GM19468 (cell line): ENCODE data around the gene ROR2.
"Not testable (repeated sequence)": the region's sequence is repeated elsewhere in the genome, so short reads cannot be mapped to it uniquely, and the experiment has no call there.

Experiments
- ATAC-seq: cut with Tn5 transposase; IDR thresholded peaks from one replicate; pipeline ENCODE4 v1.9.1; 2021; ENCODE audit warnings: mild to moderate bottlenecking, moderate library complexity, moderate number of reproducible peaks; ENCODE audit not compliant: unreplicated experiment; ENCODE audit errors: extremely low read depth

ROR2 gene

GRCh38 chr9:91664663-91665062, 285.4 kb downstream of the ROR2 start:
- ATAC-seq, result no peak

GRCh38 chr9:91663858-91664257, 286.2 kb downstream of the ROR2 start:
- no peak for ATAC-seq

- no peak for ATAC-seq
Observed at GRCh38 chr9:91661451-91661850, 288.6 kb downstream of the ROR2 start.

GRCh38 chr9:91660521-91660920, 289.5 kb downstream of the ROR2 start:
- ATAC-seq, result no peak

GRCh38 chr9:91659529-91660495, 290.2 kb downstream of the ROR2 start:
- ATAC-seq, result no peak

- ATAC-seq, result no peak
Observed at GRCh38 chr9:91658513-91659105, 291.4 kb downstream of the ROR2 start.

GRCh38 chr9:91657501-91657900, 292.5 kb downstream of the ROR2 start:
- no peak for ATAC-seq

GRCh38 chr9:91655658-91656057, 294.4 kb downstream of the ROR2 start:
- ATAC-seq, result no peak

- ATAC-seq, result no peak
Observed at GRCh38 chr9:91655215-91655614, 294.8 kb downstream of the ROR2 start.

GRCh38 chr9:91654527-91654926, 295.5 kb downstream of the ROR2 start:
- no peak for ATAC-seq

- no peak for ATAC-seq
Observed at GRCh38 chr9:91647371-91647770, 302.7 kb downstream of the ROR2 start.

- ATAC-seq, result no peak
Observed at GRCh38 chr9:91646702-91647101, 303.3 kb downstream of the ROR2 start.

- ATAC-seq, result no peak
Observed at GRCh38 chr9:91644433-91644832, 305.6 kb downstream of the ROR2 start.

GRCh38 chr9:91643481-91644077, 306.4 kb downstream of the ROR2 start:
- no peak for ATAC-seq

GRCh38 chr9:91642771-91643170, 307.3 kb downstream of the ROR2 start:
- no peak for ATAC-seq

GRCh38 chr9:91640428-91640827, 309.6 kb downstream of the ROR2 start:
- no peak for ATAC-seq

- ATAC-seq, result no peak
Observed at GRCh38 chr9:91639054-91639453, 311.0 kb downstream of the ROR2 start.

- not testable (repeated sequence) for ATAC-seq
Observed at GRCh38 chr9:91634832-91635231, 315.2 kb downstream of the ROR2 start.

- ATAC-seq, result no peak
Observed at GRCh38 chr9:91629718-91630117, 320.3 kb downstream of the ROR2 start.

GRCh38 chr9:91628892-91629291, 321.1 kb downstream of the ROR2 start:
- ATAC-seq, result no peak

GRCh38 chr9:91625331-91625730, 324.7 kb downstream of the ROR2 start:
- ATAC-seq, result no peak
